Sigmoid colon (tissue), 4 donors: Measurements from ENCODE around the gene ATP1B3.

Experiments used
- CTCF ChIP-seq, 4 experiments: fragments of 450-650 bp in 3 of 4; fragments of 200-600 bp in 1 of 4; IDR thresholded peaks; one replicate each; pipeline ENCODE4 v1.5.1; 2016 to 2019; ENCODE audit warnings: antibody characterized with exemption in 4 of 4, mild to moderate bottlenecking in 3 of 4, moderate library complexity in 2 of 4
- POLR2A ChIP-seq, 2 donors: fragments of 450-650 bp; IDR thresholded peaks; one replicate each; pipeline ENCODE4 v1.6.1; 2016; ENCODE audit warnings: antibody characterized with exemption in 2 of 2, mild to moderate bottlenecking in 2 of 2, moderate library complexity in 2 of 2
- POLR2AphosphoS5 ChIP-seq, 4 donors: sonication (generic); formaldehyde crosslinking; IDR thresholded peaks; one replicate each; pipeline ENCODE4 v1.6.1; 2017; ENCODE audit warnings: antibody characterized with exemption in 4 of 4

DNA sequence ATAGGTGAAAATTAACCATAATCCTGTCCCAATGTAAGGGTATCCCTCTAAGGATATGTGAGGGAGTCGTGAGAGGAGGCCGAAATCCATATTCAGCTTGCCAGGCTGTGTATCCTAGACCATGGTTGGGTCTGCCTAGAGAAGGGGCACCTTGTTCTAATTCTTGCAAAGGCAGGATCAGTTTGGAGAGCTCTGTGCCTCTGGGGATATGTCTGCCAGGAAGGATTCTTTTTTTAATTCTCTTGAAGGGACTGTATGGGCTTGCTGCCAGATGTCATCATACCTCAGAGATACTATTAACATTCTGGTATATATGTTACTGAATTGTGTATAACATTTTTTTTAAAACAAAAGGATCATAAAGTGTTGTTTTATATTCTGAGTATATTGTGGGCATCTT lies 2.4 kb downstream of the ATP1B3 start:
- TF ChIP-seq CTCF (IDR thresholded peaks at IDR 0.05) (no peak), POLR2AphosphoS5 (IDR thresholded peaks at IDR 0.05) (no peak), POLR2A (IDR thresholded peaks at IDR 0.05) (no peak)
